ENCODE results near the gene ODAD2. TPM values are rescaled to one million over a fixed set of nuclear protein-coding genes. Genes with fewer than 3 reads are reported as not detected.

Gene ODAD2
- total RNA-seq, 1 experiment from 2014 or later, result 3.9 TPM

DNA sequence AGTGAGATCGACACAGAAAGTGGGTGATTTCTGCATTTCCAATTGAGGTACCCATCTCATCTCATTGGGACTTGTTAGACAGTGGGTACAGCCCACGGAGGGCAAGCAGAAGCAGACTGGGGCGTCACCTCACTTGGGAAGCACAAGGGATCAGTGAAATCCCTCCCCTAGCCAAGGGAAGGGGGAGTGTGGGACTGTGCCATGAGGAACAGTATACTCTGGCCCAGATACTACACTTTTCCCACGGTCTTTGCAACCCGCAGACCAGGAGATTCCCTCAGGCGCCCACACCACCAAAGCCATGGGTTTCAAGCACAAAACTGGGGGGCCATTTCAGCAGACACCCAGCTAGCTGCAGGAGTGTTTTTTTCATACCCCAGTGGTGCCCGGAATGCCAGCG lies 99.8 kb downstream of the ODAD2 start:
- Histone ChIP-seq H3K27me3 (no peaks in the 10 kb centered on the region), H3K36me3 (no peaks in the 10 kb centered on the region), H3K9me3 (no peaks in the 10 kb centered on the region; the same call in 1 of the 2 replicates), H3K4me3 (no peak overlapping the region)
- DNase-seq, result no peak

DNA sequence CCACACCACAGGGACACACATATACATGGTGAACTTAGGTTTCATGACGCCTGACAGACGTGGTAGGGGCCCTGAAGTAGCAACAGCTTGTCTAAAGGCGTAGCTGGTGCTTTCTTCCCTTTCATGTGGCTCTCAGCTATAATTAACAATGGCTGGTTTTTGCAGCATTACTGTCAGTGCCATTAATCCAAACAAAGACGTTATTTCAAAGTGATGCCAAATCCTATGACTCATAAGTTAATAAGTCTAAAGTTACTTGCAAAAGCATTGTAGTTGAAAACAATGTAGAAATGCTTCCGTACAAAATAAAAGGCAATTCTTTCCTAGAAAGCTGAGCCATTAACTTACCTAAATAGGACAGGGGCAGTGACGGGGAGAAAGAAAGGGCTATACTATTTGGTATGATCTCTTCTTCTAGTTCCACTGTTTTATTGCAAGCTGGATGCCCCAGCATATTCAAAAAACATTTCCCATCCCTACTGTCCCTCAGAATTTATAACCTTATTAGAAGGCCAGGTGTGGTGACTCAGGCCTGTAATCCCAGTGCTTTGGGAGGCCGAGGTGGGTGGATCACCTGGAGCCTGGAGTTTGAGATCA lies 105.4 kb downstream of the ODAD2 start:
- H3K4me3 ChIP-seq, result no peak overlapping the region
- no peak for DNase-seq
- no peaks in the 10 kb centered on the region for H3K27me3 ChIP-seq
- no peaks in the 10 kb centered on the region for H3K36me3 ChIP-seq
- no peaks in the 10 kb centered on the region; the same call in 1 of the 2 replicates for H3K9me3 ChIP-seq

- Histone ChIP-seq H3K36me3 (no peaks in the 10 kb centered on the region), H3K27me3 (no peaks in the 10 kb centered on the region), H3K9me3 (peaks cover 3% of the 10 kb centered on the region; the same call in 1 of the 2 replicates), H3K4me3 (no peak overlapping the region)
- DNase-seq, result no peak
Observed at GRCh38 chr10:27890971-27891370, 107.9 kb downstream of the ODAD2 start.

- Histone ChIP-seq H3K4me3 (no peak overlapping the region), H3K36me3 (no peaks in the 10 kb centered on the region), H3K9me3 (peaks cover 5% of the 10 kb centered on the region; the same call in 1 of the 2 replicates), H3K27me3 (no peaks in the 10 kb centered on the region)
- DNase-seq, result no peak
Observed at GRCh38 chr10:27889518-27889917, 109.4 kb downstream of the ODAD2 start.

- Histone ChIP-seq H3K9me3 (peaks cover 13% of the 10 kb centered on the region; the same call in 1 of the 2 replicates), H3K4me3 (no peak overlapping the region), H3K36me3 (no peaks in the 10 kb centered on the region), H3K27me3 (no peaks in the 10 kb centered on the region)
- peak; percentile 55 for DNase-seq
Observed at GRCh38 chr10:27884185-27884641, 114.7 kb downstream of the ODAD2 start.

DNA sequence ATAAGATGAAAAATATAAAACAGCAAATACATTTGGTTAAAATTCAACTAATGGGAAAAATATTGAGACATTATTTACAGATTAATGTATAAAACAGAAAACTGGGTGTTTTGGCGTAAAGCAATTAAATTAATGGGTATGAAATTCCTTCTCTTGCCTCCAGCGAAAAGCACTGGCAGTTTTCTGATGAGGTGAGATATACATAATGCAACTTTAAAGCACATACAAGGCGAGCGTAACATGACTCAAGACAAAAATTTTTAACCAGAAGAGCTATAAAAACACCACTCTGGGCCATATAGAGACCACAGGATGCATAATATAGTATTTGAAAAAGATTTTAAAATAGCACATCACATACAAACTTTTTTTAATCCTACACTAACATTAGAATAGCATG lies 120.6 kb downstream of the ODAD2 start:
- no peak for DNase-seq
- Histone ChIP-seq H3K27me3 (no peaks in the 10 kb centered on the region), H3K4me3 (no peak overlapping the region), H3K36me3 (no peaks in the 10 kb centered on the region), H3K9me3 (no peaks in the 10 kb centered on the region; the same call in 1 of the 2 replicates)

- Histone ChIP-seq H3K4me3 (no peak overlapping the region), H3K27me3 (no peaks in the 10 kb centered on the region), H3K36me3 (no peaks in the 10 kb centered on the region), H3K9me3 (no peaks in the 10 kb centered on the region)
- no peak for DNase-seq
Observed at GRCh38 chr10:27865221-27865635, 133.7 kb downstream of the ODAD2 start.

- H3K27me3 ChIP-seq, result no peaks in the 10 kb centered on the region
- DNase-seq, result peak; percentile 53
- H3K36me3 ChIP-seq, result no peaks in the 10 kb centered on the region
- H3K4me3 ChIP-seq, result no peak overlapping the region
- no peaks in the 10 kb centered on the region for H3K9me3 ChIP-seq
Observed at GRCh38 chr10:27861781-27862180, 137.1 kb downstream of the ODAD2 start.

DNA sequence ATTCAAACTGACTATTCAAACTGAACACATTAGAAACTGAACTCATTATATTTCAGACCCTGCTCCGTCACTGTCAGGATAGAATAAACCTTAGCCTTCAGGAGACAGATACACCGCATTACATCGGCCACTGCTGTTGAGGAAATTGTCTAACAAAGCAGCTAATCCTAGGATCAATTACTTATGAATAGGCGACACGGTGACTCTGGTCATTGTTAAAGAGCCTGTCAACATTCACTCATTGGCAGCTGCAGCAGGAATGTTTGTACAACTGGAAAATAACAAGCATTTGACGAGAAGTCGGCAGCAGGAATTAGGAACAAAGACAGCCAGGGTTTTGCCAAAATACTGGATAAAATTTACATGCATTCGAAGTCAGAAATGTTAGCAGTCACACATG lies 141.3 kb downstream of the ODAD2 start:
- Histone ChIP-seq H3K9me3 (no peaks in the 10 kb centered on the region), H3K4me3 (no peak overlapping the region), H3K36me3 (no peaks in the 10 kb centered on the region), H3K27me3 (0 out of 2 replicates have a peak, but pooled peaks cover 3% of the 10 kb centered on the region)
- DNase-seq, result no peak

DNA sequence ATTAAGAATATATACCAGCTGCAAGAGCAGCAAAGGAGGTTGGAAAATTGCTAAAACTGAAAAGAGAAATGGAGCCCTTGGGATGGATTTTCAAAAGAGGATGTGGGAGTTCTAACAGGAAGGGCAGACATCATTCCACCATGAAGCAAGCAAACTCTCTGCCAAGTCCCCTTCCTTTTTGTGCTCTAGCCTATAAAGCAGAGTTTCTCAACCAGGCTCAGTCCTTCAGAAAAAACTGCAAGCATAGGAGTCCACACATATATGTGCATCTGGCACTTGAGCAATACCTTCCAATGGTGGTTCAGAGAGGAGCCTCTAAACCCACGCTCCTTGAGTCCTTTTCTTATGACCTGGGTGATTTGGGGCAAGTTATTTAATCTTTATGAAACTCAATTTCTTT lies 154.7 kb downstream of the ODAD2 start:
- H3K9me3 ChIP-seq, result no peaks in the 10 kb centered on the region
- H3K36me3 ChIP-seq, result no peaks in the 10 kb centered on the region
- H3K4me3 ChIP-seq, result no peak overlapping the region
- DNase-seq, result no peak
- H3K27me3 ChIP-seq, result no peaks in the 10 kb centered on the region

GRCh38 chr10:27838901-27839300 lies 160.0 kb downstream of the ODAD2 start:
- Histone ChIP-seq H3K4me3 (no peak overlapping the region), H3K36me3 (no peaks in the 10 kb centered on the region), H3K27me3 (no peaks in the 10 kb centered on the region), H3K9me3 (no peaks in the 10 kb centered on the region)
- DNase-seq, result no peak

- Histone ChIP-seq H3K4me3 (no peak overlapping the region), H3K9me3 (no peaks in the 10 kb centered on the region)
- DNase-seq, result peak; percentile 14
Observed at GRCh38 chr10:27838361-27838760, 160.5 kb downstream of the ODAD2 start.

DNA sequence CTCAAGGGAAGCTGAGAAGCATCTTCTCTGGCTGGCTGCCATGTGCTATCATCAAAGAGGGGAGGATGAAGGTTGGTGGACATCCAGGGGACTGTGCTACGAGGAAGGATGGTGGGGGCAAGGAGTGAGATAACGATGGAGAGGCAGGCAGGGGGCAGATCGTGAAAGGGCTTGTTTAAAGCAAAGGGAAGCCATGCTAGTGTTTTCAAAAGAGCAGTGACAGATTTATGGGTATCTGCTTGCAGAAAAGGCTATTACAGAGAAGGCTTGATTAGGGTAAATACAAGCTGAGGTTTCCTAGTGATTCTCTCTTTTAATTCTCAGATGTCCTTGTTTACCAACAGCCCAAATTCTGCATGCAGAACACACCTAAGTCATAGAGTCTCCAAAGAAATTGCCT lies 164.4 kb downstream of the ODAD2 start:
- H3K9me3 ChIP-seq, result no peaks in the 10 kb centered on the region
- no peak for DNase-seq
- no peaks in the 10 kb centered on the region for H3K27me3 ChIP-seq
- no peaks in the 10 kb centered on the region for H3K36me3 ChIP-seq
- H3K4me3 ChIP-seq, result no peak overlapping the region

More at GRCh38 chr10:27838361-27838760, 160.5 kb downstream of the ODAD2 start:
- no peaks in the 10 kb centered on the region for H3K36me3 ChIP-seq
- no peaks in the 10 kb centered on the region for H3K27me3 ChIP-seq

DNA sequence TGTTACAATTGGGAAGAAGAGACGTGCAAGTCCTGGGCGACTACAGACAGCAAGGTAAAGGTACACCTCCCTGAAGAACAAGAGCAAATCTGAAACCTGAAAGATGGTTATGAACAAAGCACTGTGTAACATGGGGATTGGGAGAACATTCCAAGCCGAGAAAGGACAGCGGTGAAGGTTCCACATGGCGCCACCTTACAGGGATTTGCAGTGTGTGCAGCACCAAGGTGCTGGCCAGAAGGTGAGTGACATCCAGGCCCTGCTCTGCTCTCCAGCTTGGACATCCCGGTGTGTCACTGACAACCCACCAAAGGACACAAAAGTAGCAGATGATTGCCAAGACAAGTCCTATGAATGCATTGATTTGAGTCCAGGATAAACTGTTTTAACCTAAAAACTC lies 165.1 kb downstream of the ODAD2 start:
- no peaks in the 10 kb centered on the region for H3K36me3 ChIP-seq
- no peaks in the 10 kb centered on the region for H3K9me3 ChIP-seq
- no peak for DNase-seq
- H3K4me3 ChIP-seq, result no peak overlapping the region
- no peaks in the 10 kb centered on the region for H3K27me3 ChIP-seq

GRCh38 chr10:27832826-27833225 lies 166.1 kb downstream of the ODAD2 start:
- no peaks in the 10 kb centered on the region for H3K36me3 ChIP-seq
- H3K9me3 ChIP-seq, result no peaks in the 10 kb centered on the region
- no peak for DNase-seq
- no peaks in the 10 kb centered on the region for H3K27me3 ChIP-seq
- H3K4me3 ChIP-seq, result no peak overlapping the region

DNA sequence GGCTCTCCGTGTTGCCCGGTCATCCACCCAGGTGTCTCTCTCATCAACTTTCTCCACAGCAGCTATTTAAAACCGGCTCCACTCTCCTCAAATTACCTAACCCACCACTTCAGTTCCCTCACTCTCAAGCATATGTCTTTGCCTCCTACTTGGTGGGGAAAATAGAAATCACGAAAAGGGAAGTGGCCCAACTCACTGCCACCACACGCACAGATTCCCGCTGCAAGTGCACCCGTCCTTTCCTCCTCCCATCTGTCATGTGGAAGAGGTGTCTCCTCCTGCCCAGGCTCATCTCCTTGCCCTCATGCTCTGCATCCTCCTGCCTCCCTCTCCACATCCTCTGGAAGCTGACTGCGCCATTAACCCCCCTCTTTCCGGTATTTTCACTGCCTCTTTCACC lies 172.5 kb downstream of the ODAD2 start:
- Histone ChIP-seq H3K4me3 (no peak overlapping the region), H3K27me3 (no peaks in the 10 kb centered on the region), H3K36me3 (no peaks in the 10 kb centered on the region), H3K9me3 (peaks cover 8% of the 10 kb centered on the region)
- DNase-seq, result no peak

DNA sequence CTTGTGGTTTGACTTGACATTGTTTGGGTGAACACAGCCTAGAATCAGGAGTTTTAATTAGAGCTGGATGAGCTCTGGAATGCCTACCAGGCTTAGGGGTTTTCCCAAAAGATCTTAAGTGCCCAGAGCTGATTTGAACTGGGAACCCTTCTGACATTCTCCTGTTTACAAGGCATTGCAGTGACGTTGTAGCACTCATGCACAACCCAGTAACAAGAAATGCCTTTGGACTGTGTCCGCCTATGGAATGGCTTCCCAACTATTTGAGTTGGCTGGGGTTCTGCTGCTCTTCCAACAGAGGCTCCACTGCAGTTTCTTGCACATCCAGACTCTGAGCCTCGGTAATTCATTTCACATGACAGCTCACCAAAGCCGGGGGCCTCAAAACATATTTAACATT lies 176.6 kb downstream of the ODAD2 start:
- peaks cover 8% of the 10 kb centered on the region for H3K9me3 ChIP-seq
- no peak overlapping the region for H3K4me3 ChIP-seq
- no peaks in the 10 kb centered on the region for H3K27me3 ChIP-seq
- peak; percentile 17 for DNase-seq
- H3K36me3 ChIP-seq, result no peaks in the 10 kb centered on the region

DNA sequence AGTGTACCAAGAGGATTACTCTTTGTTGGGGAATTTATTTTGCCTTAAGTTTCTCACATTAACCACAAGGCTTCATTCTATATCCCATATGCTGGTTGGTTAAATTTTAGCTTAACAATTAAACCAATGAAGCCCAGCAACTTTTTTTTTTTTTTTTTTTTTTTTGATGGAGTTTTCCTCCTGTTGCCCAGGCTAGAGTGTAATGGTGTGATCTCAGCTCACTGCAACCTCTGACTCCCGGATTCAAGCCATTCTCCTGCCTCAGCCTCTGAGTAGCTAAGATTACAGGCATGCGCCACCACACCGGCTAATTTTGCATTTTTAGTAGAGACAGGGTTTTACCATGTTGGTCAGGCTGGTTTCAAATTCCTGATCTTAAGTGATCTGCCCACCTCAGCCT lies 178.2 kb downstream of the ODAD2 start:
- Histone ChIP-seq H3K36me3 (no peaks in the 10 kb centered on the region), H3K4me3 (no peak overlapping the region), H3K9me3 (peaks cover 5% of the 10 kb centered on the region), H3K27me3 (no peaks in the 10 kb centered on the region)
- DNase-seq, result no peak
